ENCODE results near the gene SYNE1.
"Not testable (repeated sequence)": the region's sequence is repeated elsewhere in the genome, so short reads cannot be mapped to it uniquely, and the experiment has no call there.

The SYNE1 gene

GRCh38 chr6:152637296-152638047 lies at the start of gene SYNE1:
Gene SYNE1, minus strand, starts transcription at chr6:152637362. Its CDS starts 9,031 bp downstream, at chr6:152628331.
- FAIRE-seq (no peak), DNase-seq (ENCODE audit: insufficient read length, low spot score) (peak; percentile 4)

- no peak for FAIRE-seq
- no peak for DNase-seq (ENCODE audit: insufficient read length, low spot score)
Measured at GRCh38 chr6:152685819-152686218, 48.7 kb upstream of the SYNE1 start.

GRCh38 chr6:152682935-152683334 lies 45.8 kb upstream of the SYNE1 start:
- not testable (repeated sequence) for FAIRE-seq; DNase-seq (ENCODE audit: insufficient read length, low spot score)

GRCh38 chr6:152682141-152682540 lies 45.0 kb upstream of the SYNE1 start:
- DNase-seq (ENCODE audit: insufficient read length, low spot score) (no peak), FAIRE-seq (no peak)

GRCh38 chr6:152680879-152681517 lies 43.8 kb upstream of the SYNE1 start:
- no peak for FAIRE-seq
- DNase-seq (ENCODE audit: insufficient read length, low spot score), result no peak

- no peak for FAIRE-seq
Measured at GRCh38 chr6:152680151-152680550, 43.0 kb upstream of the SYNE1 start.

GRCh38 chr6:152673236-152673635 lies 36.1 kb upstream of the SYNE1 start:
- DNase-seq (ENCODE audit: insufficient read length, low spot score) (no peak), FAIRE-seq (no peak)

More at GRCh38 chr6:152680151-152680550, 43.0 kb upstream of the SYNE1 start:
- no peak for DNase-seq (ENCODE audit: insufficient read length, low spot score)

GRCh38 chr6:152671171-152671570 lies 34.0 kb upstream of the SYNE1 start:
- DNase-seq (ENCODE audit: insufficient read length, low spot score), result no peak
- FAIRE-seq, result no peak

GRCh38 chr6:152669895-152670294 lies 32.7 kb upstream of the SYNE1 start:
- DNase-seq (ENCODE audit: insufficient read length, low spot score) (peak; percentile 9), FAIRE-seq (no peak)

GRCh38 chr6:152661776-152662175 lies 24.6 kb upstream of the SYNE1 start:
- FAIRE-seq (no peak), DNase-seq (ENCODE audit: insufficient read length, low spot score) (no peak)

GRCh38 chr6:152651986-152652385 lies 14.8 kb upstream of the SYNE1 start:
- DNase-seq (ENCODE audit: insufficient read length, low spot score) (no peak), FAIRE-seq (no peak)

- no peak for DNase-seq (ENCODE audit: insufficient read length, low spot score)
- no peak for FAIRE-seq
Measured at GRCh38 chr6:152648105-152648504, 10.9 kb upstream of the SYNE1 start.

GRCh38 chr6:152646732-152647131 lies 9.6 kb upstream of the SYNE1 start:
- DNase-seq (ENCODE audit: insufficient read length, low spot score); FAIRE-seq: not testable (repeated sequence)

- peak; percentile 30 for DNase-seq (ENCODE audit: insufficient read length, low spot score)
- FAIRE-seq, result peak; percentile 33
Measured at GRCh38 chr6:152642578-152643375, 5.6 kb upstream of the SYNE1 start.

GRCh38 chr6:152636609-152637295 lies 410 bp downstream of the SYNE1 start:
- peak; percentile 15 for DNase-seq (ENCODE audit: insufficient read length, low spot score)
- no peak for FAIRE-seq

GRCh38 chr6:152636021-152636608 lies 1.0 kb downstream of the SYNE1 start:
- FAIRE-seq (no peak), DNase-seq (ENCODE audit: insufficient read length, low spot score) (no peak)

- FAIRE-seq (no peak), DNase-seq (ENCODE audit: insufficient read length, low spot score) (no peak)
Measured at GRCh38 chr6:152634773-152635172, 2.4 kb downstream of the SYNE1 start.

GRCh38 chr6:152632121-152632782 lies 4.9 kb downstream of the SYNE1 start:
- DNase-seq (ENCODE audit: insufficient read length, low spot score) (no peak), FAIRE-seq (no peak)

- no peak for DNase-seq (ENCODE audit: insufficient read length, low spot score)
- no peak for FAIRE-seq
Measured at GRCh38 chr6:152631376-152631775, 5.8 kb downstream of the SYNE1 start.

GRCh38 chr6:152630832-152631231 lies 6.3 kb downstream of the SYNE1 start:
- no peak for DNase-seq (ENCODE audit: insufficient read length, low spot score)
- FAIRE-seq, result no peak
